GM12878 (cell line): Measurements from ENCODE around the gene CEP170B. TPM values are rescaled to one million over a fixed set of nuclear protein-coding genes. Genes with fewer than 3 reads are reported as not detected.

Experiments
- ATAC-seq: fragments of 200-7000 bp; cut with Tn5 transposase; 3 replicates; pipeline ENCODE4 v1.9.1; 2020; ENCODE audit warnings: mild to moderate bottlenecking, moderate library complexity
- BruUV-seq: library from RNA; stranded (reverse); fragments of 400-500 nt; replicated peaks from 2 replicates; lab custom pipeline; 2021; lab: Mats Ljungman, UMichigan
- CTCF ChIA-PET: fragments of 300-600 bp; sonication (Branson Sonifier 250); formaldehyde crosslinking; extraction: SDS; loops from one replicate; lab custom pipeline; 2021; ENCODE audit warnings: inconsistent platforms; lab: Yijun Ruan, JAX
- POLR2A ChIA-PET: fragments of 350-600 bp; formaldehyde crosslinking; extraction: SDS; loops from one replicate; lab custom pipeline; 2021; ENCODE audit warnings: inconsistent platforms; lab: Charles Lee
- RAD21 ChIA-PET: fragments of 300-600 bp; sonication (Branson Sonifier 250); formaldehyde crosslinking; loops from one replicate; lab custom pipeline; 2023; ENCODE audit warnings: antibody characterized with exemption; ENCODE audit not compliant: unreplicated experiment; lab: Charles Lee
- SMC1A ChIA-PET: fragments of 300-600 bp; sonication (Branson Sonifier 250); formaldehyde crosslinking; loops from one replicate; lab custom pipeline; 2023; ENCODE audit not compliant: unreplicated experiment, uncharacterized antibody; lab: Charles Lee
- DNase-seq: peaks from one replicate; pipeline ENCODE4 v3.0.0-alpha.2; 2011; ENCODE audit warnings: low read depth, low spot score
- FAIRE-seq: peaks from 3 replicates; lab custom pipeline; 2011; peaks lifted over from hg19 to GRCh38; lab: Jason Lieb, UNC
- H2AFZ ChIP-seq: 2 replicates; pipeline ENCODE4 v1.6.0; 2011; ENCODE audit warnings: low read depth, low read length, control low read depth; ENCODE audit not compliant: control insufficient read depth
- H3K27ac ChIP-seq: 2 replicates; pipeline ENCODE4 v1.5.1; 2011; ENCODE audit warnings: control low read depth; ENCODE audit not compliant: control insufficient read depth, insufficient read depth
- H3K27me3 ChIP-seq, 2 experiments: replicated peaks in 1 of 2; 2 replicates each; pipeline versions ENCODE4 v1.6.0 to v1.6.1; 2011; ENCODE audit warnings: low read length in 1 of 2; ENCODE audit not compliant: control insufficient read depth in 2 of 2, insufficient read depth in 2 of 2
- H3K36me3 ChIP-seq, 2 experiments: 2 replicates each; pipeline ENCODE4 v1.5.1; 2011; ENCODE audit warnings: low read length in 1 of 2; ENCODE audit not compliant: control insufficient read depth in 2 of 2, insufficient read depth in 2 of 2
- H3K4me1 ChIP-seq: 2 replicates; pipeline ENCODE4 v1.6.1; 2011; ENCODE audit warnings: mild to moderate bottlenecking, low read length, moderate library complexity, mixed read lengths; ENCODE audit not compliant: control insufficient read depth, insufficient read depth
- H3K4me2 ChIP-seq: 2 replicates; pipeline ENCODE4 v1.6.0; 2011; ENCODE audit warnings: control low read depth; ENCODE audit not compliant: control insufficient read depth, insufficient read depth
- H3K4me3 ChIP-seq: fragments of 200-600 bp; sonication (generic); 2 replicates; pipeline ENCODE4 v1.5.1; 2016
- H3K79me2 ChIP-seq: 2 replicates; pipeline ENCODE4 v1.6.0; 2011; ENCODE audit warnings: low read length; ENCODE audit not compliant: control insufficient read depth, insufficient read depth
- H3K9ac ChIP-seq: 2 replicates; pipeline ENCODE4 v1.8.0; 2011; ENCODE audit warnings: low read length, control low read depth, mixed read lengths; ENCODE audit not compliant: control insufficient read depth, insufficient read depth
- H3K9me3 ChIP-seq: replicated peaks from 3 replicates; pipeline ENCODE4 v1.5.1; 2011; ENCODE audit warnings: mild to moderate bottlenecking, low read length; ENCODE audit not compliant: control insufficient read depth, insufficient read depth
- H4K20me1 ChIP-seq: 2 replicates; pipeline ENCODE4 v1.6.0; 2011; ENCODE audit not compliant: control insufficient read depth, insufficient read depth
- EGR1 ChIP-seq, 2 experiments: IDR thresholded peaks; 1 replicate in 1 of 2; 2 replicates in 1 of 2; pipeline ENCODE4 v1.6.1; 2011 to 2012; ENCODE audit warnings: low read depth in 2 of 2, low read length in 2 of 2, borderline replicate concordance in 1 of 2, mild to moderate bottlenecking in 1 of 2, moderate library complexity in 1 of 2
- ETV6 ChIP-seq, 2 experiments: fragments of 450-650 bp in 1 of 2; IDR thresholded peaks in 1 of 2; conservative IDR thresholded peaks in 1 of 2; 2 replicates each; pipeline ENCODE4 v1.6.1; 2014; ENCODE audit warnings: antibody characterized with exemption in 1 of 2, borderline replicate concordance in 1 of 2, low read depth in 1 of 2, mild to moderate bottlenecking in 1 of 2, moderate library complexity in 1 of 2
- MTA2 ChIP-seq: fragments of 450-650 bp; IDR thresholded peaks from 2 replicates; pipeline ENCODE4 v1.6.1; 2016; ENCODE audit warnings: low read depth, mild to moderate bottlenecking, moderate library complexity
- NRF1 ChIP-seq: conservative IDR thresholded peaks from 2 replicates; pipeline ENCODE4 v1.6.1; 2011; ENCODE audit warnings: mild to moderate bottlenecking, low read depth, low read length, improper control_type of control experiment
- WGBS: methylation state at CpG from one replicate; pipeline ENCODE4 v1.1.6; 2016; ENCODE audit warnings: low lambda C conversion rate; ENCODE audit not compliant: insufficient replicate concordance, insufficient coverage; ENCODE audit errors: missing lambda C conversion rate; 5-methylcytosine and 5-hydroxymethylcytosine counted together
- in situ Hi-C: fragments of 300-500 bp; cut with MboI; formaldehyde crosslinking; loops from 9 replicates; pipeline ENCODE4 v1.14.3; 2018; ENCODE audit warnings: mixed read lengths
- intact Hi-C: fragments of 100-400 bp; cut with micrococcal nuclease; formaldehyde crosslinking; loops from one replicate; pipeline ENCODE4 v1.14.2; 2022; ENCODE audit not compliant: unreplicated experiment
- polyA plus RNA-seq, 11 experiments: library from polyadenylated mRNA; depleted of rRNA in 4 of 11; unstranded in 6 of 11; stranded (reverse) in 5 of 11; fragments of >200 nt; fragmentation: Nextera tagmentation in 4 of 11; fragmentation: Illumina TruSeq in 1 of 11; extraction: Ambion mirVana in 4 of 11; extraction: Trizol in 1 of 11; gene quantifications; 1 replicate in 1 of 11; 2 replicates in 10 of 11; pipeline versions ENCODE4 v1.2.1 to v1.2.3, GENCODE V29; 2011 to 2016; ENCODE audit warnings: inconsistent platforms in 2 of 11, missing spikeins in 2 of 11, low read depth in 1 of 11
- total RNA-seq, 4 experiments: library from RNA; depleted of rRNA in 3 of 4; stranded (reverse); fragments of >200 nt in 3 of 4; fragmentation: Illumina TruSeq in 1 of 4; extraction: Trizol in 1 of 4; gene quantifications; 2 replicates each; pipeline versions ENCODE4 v1.2.1 to v1.2.3, GENCODE V29; 2013 to 2021
- TF ChIP-seq, protein P1 (sequence below): fragments of 450-650 bp; IDR thresholded peaks from 2 replicates; pipeline ENCODE4 v1.6.1; 2014; ENCODE audit warnings: mild to moderate bottlenecking
- TF ChIP-seq, protein P2 (sequence below): IDR thresholded peaks from 2 replicates; pipeline ENCODE4 v1.6.1; 2012; ENCODE audit warnings: mild to moderate bottlenecking, low read depth, low read length
- TF ChIP-seq, protein P3 (sequence below): fragments of 450-650 bp; IDR thresholded peaks from 2 replicates; pipeline ENCODE4 v1.6.1; 2018; ENCODE audit warnings: borderline replicate concordance, mild to moderate bottlenecking; ENCODE audit not compliant: partially characterized antibody
- TF ChIP-seq, protein P4 (sequence below): fragments of 450-650 bp; IDR thresholded peaks from 2 replicates; pipeline ENCODE4 v1.6.1; 2017; ENCODE audit warnings: mild to moderate bottlenecking, moderate library complexity

Gene CEP170B
- total and polyA plus RNA-seq, 10 of the 15 experiments (the other 5 are each of a cell fraction or from before 2014, with no cell fraction given) = 0.01 to 0.44 (median 0.05) TPM; not detected in 4

DNA sequence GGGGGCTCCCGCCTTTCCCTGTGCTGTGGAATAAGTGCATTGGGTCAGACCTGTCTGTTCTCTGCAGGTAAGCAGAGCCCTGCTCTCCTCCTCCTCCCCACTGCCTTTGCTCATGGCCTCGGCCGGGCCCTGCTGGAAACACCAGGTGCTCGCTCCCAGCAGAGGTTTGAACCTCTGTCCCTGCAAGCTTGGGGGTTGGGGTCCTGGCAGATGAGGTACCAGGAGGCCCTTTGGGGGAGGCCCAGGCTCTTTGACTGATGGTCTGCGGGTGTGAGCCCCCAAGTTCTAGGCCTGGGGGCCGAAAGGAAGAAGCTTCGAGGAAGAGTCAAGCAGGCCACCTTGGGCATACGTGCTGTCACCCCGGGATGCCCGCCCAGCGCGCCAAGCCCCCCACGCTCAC, 22.1 kb upstream of the CEP170B start:
- 48% methylated on average over 13 of the region's 13 CpGs for WGBS
- RAD21 ChIA-PET = no interaction called here
- TF ChIP-seq MTA2 = no peak
- TF ChIP-seq, protein P1, sequence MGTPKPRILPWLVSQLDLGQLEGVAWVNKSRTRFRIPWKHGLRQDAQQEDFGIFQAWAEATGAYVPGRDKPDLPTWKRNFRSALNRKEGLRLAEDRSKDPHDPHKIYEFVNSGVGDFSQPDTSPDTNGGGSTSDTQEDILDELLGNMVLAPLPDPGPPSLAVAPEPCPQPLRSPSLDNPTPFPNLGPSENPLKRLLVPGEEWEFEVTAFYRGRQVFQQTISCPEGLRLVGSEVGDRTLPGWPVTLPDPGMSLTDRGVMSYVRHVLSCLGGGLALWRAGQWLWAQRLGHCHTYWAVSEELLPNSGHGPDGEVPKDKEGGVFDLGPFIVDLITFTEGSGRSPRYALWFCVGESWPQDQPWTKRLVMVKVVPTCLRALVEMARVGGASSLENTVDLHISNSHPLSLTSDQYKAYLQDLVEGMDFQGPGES = no peak
- no peak for TF ChIP-seq ETV6 (conservative IDR thresholded peaks at IDR 0.05 in 1 of 2, IDR thresholded peaks at IDR 0.05 in 1 of 2; ENCODE audit: borderline replicate concordance in 1 of 2, low read depth in 1 of 2)
- TF ChIP-seq NRF1 = no peak
- no peak for TF ChIP-seq EGR1 (IDR thresholded peaks at IDR 0.05; ENCODE audit: borderline replicate concordance in 1 of 2, low read depth in 2 of 2, low read length in 2 of 2)
- TF ChIP-seq, protein P2, sequence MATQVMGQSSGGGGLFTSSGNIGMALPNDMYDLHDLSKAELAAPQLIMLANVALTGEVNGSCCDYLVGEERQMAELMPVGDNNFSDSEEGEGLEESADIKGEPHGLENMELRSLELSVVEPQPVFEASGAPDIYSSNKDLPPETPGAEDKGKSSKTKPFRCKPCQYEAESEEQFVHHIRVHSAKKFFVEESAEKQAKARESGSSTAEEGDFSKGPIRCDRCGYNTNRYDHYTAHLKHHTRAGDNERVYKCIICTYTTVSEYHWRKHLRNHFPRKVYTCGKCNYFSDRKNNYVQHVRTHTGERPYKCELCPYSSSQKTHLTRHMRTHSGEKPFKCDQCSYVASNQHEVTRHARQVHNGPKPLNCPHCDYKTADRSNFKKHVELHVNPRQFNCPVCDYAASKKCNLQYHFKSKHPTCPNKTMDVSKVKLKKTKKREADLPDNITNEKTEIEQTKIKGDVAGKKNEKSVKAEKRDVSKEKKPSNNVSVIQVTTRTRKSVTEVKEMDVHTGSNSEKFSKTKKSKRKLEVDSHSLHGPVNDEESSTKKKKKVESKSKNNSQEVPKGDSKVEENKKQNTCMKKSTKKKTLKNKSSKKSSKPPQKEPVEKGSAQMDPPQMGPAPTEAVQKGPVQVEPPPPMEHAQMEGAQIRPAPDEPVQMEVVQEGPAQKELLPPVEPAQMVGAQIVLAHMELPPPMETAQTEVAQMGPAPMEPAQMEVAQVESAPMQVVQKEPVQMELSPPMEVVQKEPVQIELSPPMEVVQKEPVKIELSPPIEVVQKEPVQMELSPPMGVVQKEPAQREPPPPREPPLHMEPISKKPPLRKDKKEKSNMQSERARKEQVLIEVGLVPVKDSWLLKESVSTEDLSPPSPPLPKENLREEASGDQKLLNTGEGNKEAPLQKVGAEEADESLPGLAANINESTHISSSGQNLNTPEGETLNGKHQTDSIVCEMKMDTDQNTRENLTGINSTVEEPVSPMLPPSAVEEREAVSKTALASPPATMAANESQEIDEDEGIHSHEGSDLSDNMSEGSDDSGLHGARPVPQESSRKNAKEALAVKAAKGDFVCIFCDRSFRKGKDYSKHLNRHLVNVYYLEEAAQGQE = no peak
- TF ChIP-seq, protein P3, sequence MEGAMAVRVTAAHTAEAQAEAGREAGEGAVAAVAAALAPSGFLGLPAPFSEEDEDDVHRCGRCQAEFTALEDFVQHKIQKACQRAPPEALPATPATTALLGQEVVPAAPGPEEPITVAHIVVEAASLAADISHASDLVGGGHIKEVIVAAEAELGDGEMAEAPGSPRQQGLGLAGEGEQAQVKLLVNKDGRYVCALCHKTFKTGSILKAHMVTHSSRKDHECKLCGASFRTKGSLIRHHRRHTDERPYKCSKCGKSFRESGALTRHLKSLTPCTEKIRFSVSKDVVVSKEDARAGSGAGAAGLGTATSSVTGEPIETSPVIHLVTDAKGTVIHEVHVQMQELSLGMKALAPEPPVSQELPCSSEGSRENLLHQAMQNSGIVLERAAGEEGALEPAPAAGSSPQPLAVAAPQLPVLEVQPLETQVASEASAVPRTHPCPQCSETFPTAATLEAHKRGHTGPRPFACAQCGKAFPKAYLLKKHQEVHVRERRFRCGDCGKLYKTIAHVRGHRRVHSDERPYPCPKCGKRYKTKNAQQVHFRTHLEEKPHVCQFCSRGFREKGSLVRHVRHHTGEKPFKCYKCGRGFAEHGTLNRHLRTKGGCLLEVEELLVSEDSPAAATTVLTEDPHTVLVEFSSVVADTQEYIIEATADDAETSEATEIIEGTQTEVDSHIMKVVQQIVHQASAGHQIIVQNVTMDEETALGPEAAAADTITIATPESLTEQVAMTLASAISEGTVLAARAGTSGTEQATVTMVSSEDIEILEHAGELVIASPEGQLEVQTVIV = no peak
- TF ChIP-seq, protein P4, sequence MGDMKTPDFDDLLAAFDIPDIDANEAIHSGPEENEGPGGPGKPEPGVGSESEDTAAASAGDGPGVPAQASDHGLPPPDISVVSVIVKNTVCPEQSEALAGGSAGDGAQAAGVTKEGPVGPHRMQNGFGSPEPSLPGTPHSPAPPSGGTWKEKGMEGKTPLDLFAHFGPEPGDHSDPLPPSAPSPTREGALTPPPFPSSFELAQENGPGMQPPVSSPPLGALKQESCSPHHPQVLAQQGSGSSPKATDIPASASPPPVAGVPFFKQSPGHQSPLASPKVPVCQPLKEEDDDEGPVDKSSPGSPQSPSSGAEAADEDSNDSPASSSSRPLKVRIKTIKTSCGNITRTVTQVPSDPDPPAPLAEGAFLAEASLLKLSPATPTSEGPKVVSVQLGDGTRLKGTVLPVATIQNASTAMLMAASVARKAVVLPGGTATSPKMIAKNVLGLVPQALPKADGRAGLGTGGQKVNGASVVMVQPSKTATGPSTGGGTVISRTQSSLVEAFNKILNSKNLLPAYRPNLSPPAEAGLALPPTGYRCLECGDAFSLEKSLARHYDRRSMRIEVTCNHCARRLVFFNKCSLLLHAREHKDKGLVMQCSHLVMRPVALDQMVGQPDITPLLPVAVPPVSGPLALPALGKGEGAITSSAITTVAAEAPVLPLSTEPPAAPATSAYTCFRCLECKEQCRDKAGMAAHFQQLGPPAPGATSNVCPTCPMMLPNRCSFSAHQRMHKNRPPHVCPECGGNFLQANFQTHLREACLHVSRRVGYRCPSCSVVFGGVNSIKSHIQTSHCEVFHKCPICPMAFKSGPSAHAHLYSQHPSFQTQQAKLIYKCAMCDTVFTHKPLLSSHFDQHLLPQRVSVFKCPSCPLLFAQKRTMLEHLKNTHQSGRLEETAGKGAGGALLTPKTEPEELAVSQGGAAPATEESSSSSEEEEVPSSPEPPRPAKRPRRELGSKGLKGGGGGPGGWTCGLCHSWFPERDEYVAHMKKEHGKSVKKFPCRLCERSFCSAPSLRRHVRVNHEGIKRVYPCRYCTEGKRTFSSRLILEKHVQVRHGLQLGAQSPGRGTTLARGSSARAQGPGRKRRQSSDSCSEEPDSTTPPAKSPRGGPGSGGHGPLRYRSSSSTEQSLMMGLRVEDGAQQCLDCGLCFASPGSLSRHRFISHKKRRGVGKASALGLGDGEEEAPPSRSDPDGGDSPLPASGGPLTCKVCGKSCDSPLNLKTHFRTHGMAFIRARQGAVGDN = no peak

More for the DNA sequence above, 22.1 kb upstream of the CEP170B start:
- no peak overlapping the region for H3K9ac ChIP-seq
- DNase-seq = no peak
- no peaks in the 10 kb centered on the region; the same call in none of the 2 replicates for H4K20me1 ChIP-seq
- BruUV-seq = no TSS peak
- POLR2A ChIA-PET = interaction anchor here (0.5 kb wide), 1 partner anchor 11 kb away, joined by 3 read pairs; no protein-coding TSS in a partner anchor
- no peaks in the 10 kb centered on the region for H3K36me3 ChIP-seq
- intact Hi-C loops (no loop called here), in situ Hi-C loops (no loop called here)
- H3K27me3 ChIP-seq = peaks cover 8 to 11% of the 10 kb centered on the region in 2 experiments
- no peaks in the 10 kb centered on the region for H3K4me1 ChIP-seq
- H3K79me2 ChIP-seq = no peaks in the 10 kb centered on the region
- H3K27ac ChIP-seq = no peak overlapping the region
- no peak overlapping the region for H2AFZ ChIP-seq
- no peak overlapping the region for H3K4me2 ChIP-seq
- SMC1A ChIA-PET = no interaction called here
- FAIRE-seq = no peak
- no peak for ATAC-seq
- H3K4me3 ChIP-seq = no peak overlapping the region
- CTCF ChIA-PET = no interaction called here
- H3K9me3 ChIP-seq = no peaks in the 10 kb centered on the region
